Colon (tissue), 2 donors: ENCODE measurements around the gene NFYA.
"Not testable (repeated sequence)": the region's sequence is repeated elsewhere in the genome, so short reads cannot be mapped to it uniquely, and the experiment has no call there.

ENCODE experiments used
- FAIRE-seq: peaks from 2 replicates; lab custom pipeline; 2012; peaks lifted over from hg19 to GRCh38; lab: Jason Lieb, UNC
- donor health status: control.
- donor health status: control.

The NFYA gene

DNA sequence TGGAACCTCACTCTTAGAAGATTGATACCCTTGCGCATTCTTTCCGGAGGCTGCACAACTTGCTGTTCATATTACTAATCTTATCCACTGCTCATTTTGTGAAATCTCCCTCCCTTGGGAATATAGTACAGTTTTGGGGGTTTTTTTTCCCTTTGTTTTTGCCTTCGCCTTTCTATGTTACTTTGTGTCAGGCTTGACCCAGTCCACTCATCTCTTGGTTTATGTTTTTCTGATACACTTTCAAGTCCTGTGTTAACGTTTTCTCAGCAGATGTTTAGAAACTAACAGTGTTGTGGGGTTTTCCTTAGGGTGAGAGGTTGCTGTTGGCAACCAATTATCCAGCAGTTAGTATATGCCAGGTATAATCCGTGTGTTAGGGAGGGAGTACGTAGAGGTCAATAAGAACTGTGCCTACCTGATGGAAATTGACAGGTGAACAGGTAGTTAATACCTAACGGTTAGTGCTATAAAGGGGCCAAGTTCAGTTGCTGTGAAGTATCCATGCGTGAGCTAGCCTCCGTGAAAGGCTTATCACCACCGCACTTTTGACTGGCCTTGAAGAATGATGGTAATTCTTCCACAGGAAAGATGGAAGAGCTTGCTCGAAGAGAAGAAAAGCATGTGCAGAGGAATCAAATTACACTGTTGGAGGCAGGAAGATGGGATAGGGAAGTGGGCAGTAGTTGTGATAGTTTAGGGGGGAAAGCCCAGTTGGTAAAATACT, 1.4 kb downstream of the NFYA start:
- FAIRE-seq: no peak

DNA sequence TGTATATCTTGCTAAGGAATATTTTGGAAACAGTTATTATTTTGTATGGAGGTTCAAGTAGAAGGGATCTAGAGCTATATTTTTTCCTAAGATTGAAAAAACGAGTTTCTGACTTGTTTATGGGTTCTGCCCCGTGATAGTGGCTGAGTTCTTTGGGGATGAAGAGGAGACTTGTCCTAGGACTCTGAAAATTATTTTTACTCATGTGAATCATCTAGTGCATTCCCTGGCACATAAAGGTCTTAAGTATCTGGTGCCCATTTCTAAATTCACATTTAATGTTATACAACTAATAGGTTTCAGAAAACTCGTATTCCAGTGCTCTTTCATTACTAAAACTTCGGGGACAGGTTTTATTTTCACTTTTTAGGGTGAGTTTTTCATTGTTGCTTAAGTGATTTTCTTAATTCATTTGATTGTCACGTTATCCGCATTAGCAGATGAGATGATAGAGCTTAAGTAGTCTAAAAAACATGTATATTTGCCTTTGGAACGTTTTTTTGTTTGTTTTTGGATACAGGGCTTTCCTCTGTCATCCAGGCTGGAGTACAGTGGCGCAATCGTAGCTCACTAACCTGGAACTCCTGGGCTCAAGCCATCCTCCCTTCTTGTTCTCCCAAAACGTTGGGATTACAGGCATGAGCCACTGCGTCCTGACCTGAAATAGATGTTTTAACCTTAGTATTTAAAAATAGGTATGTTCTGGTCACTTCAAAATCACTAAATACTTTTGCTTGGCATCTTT, 2.1 kb downstream of the NFYA start:
- FAIRE-seq: no peak

DNA sequence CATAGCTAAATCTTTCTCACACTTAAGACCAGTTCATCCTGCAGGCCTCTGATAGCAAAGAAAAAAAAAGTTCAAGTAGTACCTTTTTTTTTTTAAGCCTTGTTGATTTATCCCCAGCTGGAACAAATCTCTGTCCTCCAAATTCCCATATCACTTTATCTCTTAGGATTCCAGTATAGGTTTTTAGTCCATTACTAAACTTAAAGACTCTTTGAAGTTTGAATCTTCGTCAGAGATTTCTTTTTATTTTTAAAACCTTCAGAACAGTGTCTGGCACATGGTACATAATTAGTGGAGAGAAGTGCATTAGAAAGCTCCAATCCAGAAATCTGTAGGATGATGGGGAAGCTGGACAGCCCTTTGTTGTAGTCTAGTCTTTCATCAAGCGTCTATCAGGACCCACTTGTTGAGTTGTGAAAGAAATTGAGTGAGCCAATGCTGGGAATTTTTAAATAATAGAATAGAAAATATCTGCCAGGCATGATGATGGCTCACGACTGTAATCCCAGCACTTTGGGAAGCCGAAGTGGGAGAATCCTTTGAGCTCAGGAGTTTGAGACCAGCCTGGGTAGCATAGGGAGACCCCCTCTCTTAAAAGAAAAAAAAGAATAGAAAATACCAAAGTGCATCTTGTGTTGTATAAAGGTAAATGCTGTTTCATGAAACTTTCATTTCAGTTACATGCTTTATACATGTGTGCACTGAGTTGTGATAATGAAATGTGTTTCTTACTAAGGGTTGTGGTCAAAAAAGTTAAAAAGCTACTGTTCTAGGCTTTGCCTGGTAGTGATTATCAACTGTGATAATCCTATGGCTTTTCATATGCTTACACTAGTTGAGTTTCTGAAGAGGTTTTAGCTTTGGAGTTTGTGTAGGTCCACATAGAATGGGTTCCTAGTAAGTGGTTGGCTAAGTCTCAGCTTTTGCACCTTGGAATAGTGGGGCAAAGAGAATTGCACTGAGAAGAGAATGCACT, 3.2 kb downstream of the NFYA start:
- FAIRE-seq: no peak

DNA sequence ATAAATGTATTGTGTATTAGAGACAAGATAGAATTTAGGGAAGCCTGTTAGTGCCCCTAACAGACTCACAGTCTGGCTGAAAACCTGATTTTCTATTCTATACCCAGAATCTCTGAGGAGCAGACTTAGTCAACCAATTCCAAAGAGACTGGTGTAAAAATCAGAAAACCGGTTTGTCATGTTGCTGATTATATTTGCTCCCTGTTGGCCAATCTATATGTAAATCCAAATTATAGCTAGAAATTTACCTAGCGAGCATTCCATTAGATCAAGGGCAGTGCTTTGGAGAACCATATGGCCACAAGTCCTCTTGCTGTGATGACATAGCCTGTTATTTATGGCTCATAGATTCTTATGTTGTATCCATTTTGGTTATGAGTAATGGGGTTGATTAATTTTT, 4.8 kb downstream of the NFYA start:
- no peak for FAIRE-seq

DNA sequence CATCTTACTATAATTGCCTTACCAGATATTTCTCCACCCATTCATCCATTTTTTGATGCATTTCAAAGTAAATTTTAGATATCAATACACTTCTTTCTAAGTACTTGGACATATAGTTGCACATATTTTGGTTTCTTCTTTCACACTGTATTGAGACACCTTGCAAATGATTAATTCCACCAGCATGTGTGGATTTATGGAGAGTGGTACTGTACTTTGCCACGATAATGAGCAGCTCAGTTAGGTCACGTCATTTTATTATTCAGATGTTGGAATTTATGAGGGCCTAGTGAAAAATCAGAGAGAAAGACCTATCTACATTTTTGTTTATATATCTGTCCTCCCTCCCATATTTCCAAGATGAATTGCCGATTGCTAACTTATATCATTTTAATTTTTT, 5.3 kb downstream of the NFYA start:
- no peak for FAIRE-seq

DNA sequence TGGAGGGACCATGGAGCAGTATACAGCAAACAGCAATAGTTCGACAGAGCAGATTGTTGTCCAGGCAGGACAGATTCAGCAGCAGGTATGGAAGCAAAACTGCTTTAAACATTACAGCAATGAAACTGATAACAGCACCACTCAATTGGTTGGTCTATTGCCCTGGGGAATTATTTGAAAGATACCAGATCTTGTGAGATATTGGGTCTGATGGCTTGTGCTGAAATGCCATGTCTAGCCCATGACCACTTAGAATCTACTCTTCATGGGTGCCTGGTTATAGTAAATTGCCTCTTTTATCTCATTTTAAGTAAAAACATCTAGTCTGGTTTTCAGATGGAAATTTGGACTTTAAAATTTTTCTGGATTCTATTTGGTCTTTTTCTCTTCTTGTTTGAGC, 6.3 kb downstream of the NFYA start:
- FAIRE-seq: no peak

DNA sequence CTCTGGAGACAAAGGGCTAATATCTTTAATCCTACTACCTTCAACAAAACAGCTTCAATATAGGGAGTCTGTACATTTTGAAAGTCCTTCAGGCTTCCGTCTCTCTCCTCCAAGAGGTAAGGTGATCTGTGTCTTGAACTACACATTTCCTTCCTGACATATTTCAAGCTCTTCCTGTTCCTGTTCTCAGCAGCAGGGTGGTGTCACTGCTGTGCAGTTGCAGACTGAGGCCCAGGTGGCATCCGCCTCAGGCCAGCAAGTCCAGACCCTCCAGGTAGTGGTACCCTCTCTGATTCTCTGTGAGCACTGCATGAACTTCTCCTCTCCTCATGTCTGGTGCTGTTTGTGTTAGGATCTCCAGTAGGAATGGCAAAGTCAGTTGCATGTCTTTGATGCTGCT, 7.8 kb downstream of the NFYA start:
- FAIRE-seq: no peak

DNA sequence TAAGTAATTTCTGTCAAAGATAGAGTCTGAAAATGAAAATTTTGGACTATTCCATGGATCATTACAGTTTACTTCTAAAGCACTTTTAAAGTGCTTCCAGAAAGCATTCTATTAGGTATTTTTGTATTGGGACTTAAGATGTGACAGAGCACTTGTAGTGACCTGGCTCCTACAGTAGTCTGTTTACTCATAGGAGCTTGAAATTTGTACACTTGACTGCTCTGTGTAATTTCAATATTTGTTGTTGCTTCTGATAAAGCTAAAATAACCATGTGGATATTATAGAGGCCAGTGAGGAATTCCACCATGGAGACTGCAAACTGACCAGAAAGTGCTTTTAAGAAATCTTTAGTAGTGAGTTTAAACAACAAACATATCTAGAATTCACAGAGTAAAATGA, 10.3 kb downstream of the NFYA start:
- no peak for FAIRE-seq

DNA sequence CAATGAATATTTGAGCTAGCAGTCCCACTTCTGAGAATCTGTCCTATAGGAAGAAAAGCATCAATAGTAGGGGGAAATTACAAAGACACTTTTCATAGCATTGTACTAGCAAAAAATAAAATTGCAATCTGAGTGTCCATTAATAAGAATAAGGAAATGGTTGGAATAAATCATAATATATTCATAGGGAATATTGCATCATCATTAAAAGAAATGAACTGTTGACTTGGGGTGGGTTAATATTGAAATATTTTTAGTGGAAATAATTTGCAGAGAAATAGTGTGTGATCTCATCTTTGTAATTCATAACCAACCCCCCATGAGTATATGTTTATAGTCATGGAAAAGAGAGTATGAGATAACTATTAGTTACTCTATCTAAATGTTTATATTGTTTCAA, 12.4 kb downstream of the NFYA start:
- FAIRE-seq: no peak

DNA sequence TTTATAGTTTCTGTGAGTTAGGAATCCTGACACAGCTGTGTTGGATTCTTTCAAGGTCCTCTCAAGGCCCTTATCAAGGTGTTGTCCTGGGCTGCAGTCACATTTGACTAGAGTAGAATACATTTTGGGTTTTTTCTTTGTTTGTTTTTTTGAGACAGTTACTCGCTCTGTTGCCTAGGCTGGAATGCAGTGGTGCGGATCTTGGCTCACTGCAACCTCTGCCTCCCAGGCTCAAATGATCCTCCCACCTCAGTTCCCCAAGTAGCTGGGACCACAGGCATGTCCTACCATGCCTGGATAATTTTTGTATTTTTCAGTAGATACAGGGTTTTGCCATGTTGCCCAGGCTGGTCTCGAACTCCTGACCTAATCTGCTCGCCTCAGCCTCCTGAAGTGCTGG, 15.7 kb downstream of the NFYA start:
- no peak for FAIRE-seq

DNA sequence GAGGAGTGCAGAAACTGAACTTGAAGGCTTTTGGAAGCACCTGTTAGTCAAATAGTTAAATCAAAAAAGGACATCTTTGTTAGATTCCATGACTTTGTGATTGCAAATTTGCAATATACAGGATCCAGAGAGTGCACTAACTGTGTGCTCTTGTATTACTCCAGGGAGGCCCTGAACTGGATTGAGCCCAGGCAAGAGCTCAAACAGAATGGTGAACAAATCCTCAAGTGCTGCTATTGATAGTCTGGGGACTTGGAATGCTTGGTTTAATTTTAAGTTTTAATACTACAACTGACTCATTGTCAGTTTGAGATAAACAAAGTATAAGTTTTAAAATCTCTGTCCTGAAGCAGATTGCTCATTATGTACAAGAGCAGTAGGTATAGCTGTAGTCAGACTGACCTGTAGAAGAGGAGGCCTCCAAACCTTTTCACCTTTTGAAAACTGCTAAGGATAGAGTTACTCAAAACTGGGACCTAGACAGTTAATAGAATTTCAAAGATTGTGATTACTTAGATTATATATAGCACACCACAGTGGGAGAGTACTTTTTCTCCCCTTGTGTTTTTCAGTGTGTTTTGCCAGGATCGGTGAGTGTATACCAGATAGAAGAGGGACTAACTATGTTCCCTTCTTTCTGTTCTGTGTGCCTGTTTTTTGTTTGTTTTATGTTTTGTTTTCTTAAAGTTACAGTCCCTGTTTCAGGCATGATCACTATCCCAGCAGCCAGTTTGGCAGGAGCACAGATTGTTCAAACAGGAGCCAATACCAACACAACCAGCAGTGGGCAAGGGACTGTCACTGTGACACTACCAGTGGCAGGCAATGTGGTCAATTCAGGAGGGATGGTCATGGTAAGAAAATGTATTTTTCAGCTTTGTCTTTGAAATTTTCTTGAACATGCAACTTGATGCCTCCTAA, 18.3 kb downstream of the NFYA start:
- FAIRE-seq: no peak

DNA sequence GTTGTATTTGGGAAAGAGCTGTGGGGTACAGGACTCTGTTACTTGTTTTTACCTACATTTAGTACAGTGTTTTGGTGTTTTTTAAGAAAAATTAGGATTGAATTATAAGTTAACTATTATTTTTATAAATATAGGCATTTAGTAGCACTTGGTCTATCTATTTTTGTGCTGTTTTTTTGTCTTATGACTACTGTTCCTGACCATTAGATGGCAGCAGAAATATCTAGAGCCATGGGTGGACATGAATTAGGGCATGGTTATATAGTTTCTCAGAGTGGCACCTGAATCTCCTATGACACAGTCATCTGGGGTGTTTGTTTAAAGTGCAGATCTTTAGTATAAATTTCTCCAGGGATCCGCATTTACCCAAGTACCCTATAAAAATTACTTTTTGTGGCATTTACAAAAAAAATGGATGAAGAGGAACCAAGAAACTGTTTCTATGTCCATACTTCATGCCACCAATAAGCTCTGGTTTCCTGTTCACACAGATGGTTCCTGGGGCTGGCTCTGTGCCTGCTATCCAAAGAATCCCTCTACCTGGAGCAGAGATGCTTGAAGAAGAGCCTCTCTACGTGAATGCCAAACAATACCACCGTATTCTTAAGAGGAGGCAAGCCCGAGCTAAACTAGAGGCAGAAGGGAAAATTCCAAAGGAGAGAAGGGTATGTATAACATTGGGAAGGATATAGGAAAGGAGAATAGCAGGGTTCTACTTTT, 19.8 kb downstream of the NFYA start:
- FAIRE-seq: no peak

DNA sequence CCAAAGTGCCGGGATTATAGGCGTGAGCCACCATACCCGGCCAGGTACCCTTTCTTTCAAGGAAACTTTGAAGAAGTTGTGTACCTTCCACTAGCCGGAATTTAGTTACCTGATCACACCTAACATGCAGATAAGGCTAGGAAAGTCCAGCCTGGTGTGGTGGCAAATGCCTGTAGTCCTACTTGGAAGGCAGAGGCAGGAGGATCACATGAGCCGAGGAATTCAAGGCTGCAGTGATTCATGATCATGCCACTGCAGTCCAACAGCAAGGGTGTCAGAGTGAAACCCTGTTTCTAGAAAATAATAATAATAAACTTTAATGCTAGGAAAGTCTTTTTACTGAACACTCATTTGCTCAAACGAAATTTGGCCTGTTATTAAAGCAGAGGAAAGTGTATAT, 21.0 kb downstream of the NFYA start:
- FAIRE-seq: no peak

DNA sequence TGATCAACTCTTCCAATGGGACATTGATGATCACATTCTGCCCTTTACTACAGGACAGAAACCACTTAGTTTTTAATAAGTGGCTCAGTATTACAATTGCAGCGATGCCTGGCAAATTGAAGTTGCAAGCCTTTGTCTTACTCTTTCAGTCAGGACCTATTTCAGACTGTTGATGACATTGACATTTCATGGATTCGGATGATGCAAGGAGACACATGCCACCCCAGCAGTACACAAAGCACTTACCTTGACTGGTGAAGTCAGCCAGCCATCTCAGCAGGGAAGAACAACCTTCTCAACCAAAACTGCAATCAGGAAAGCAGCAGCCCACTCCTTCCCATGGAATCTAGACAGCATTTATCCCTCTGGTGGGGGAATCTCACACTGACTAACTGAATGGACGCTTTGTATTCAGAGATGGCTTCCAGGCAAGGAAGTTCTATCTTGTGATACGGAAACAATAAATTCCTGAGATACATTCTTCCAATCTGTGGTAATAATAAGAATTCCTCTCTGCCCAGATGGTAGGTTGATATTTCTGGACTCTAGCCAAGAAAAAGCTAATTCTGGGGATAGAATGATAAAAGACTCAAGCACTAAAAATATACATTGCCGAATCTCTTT, 24.8 kb downstream of the NFYA start:
- FAIRE-seq: no peak

DNA sequence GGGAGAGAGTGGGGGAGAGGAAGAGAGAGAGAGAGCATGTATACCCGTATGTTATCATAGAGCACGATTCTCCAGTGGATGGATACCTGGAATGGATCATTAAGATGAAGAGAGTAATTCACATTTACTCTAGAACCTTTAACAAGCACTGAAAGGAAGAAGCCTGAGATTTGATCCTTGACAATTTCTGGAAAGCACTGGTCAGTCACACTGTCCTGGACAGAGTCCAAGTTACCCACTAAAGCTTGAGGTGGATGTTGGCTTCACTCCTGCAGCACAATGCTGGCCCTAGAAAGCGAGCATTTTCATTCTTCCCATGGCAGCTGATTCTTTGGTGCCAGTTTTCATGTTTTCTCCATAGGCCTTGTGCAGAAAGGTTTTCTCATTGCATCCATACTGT, 25.6 kb downstream of the NFYA start:
- FAIRE-seq: no peak

DNA sequence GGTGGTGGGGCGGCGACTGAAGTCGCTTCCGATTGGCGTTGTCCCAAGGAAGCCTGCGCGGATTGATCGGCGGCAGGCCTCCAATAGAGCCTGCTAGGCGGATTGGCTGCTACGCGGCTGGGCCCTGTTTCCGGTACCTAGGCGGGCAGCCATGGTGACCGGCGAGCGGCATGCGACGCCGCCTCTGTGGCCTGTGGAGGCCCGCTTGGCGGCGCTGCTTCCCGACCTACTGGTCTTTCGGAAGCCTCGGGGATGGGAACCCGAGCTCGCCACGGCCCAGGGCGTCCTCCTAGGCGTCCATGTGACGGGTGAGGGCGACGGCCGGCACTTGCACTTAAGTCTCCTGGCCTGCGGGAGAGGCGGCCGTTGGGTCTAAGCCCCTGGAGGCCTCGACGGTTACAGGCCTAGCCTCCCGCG, 28.1 kb downstream of the NFYA start:
- no peak for FAIRE-seq

DNA sequence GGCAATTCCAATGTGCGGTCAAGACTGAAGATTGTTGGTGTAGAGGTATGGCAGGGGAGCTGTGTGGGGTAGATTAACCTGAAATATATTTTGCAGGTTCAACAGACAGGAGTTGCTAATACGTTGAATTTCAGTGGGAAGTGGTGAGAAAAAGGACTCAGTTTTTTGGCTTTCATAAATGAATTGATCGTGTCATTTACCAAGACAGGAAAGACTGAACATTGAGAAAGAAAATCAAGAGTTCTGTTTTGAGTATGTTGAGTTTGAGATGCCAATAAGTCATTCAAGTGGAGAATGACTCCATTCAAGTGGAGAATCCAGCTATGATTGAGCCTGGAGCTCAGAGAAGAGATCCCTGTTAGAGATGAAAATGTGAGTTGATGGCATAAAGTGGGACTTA, 31.1 kb downstream of the NFYA start:
- FAIRE-seq: no peak

DNA sequence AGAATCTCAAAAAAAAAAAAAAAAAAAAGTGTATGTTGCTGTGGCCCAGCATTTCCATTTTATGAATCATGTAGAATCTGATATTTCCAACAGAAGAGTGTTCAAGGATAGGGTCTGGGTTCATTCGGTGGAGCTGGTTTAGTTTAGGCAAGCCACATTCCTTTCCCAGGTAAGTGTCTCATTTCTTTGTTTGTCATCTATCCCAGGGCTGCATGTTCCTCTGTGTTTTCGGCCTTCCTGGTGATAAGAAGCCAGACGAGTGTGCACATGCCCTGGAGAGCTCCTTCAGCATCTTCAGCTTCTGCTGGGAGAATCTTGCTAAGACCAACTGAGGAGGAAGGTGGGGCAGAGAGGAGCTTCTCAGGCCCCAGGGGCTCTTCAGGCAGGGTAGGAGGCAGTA, 38.2 kb downstream of the NFYA start:
- no peak for FAIRE-seq

DNA sequence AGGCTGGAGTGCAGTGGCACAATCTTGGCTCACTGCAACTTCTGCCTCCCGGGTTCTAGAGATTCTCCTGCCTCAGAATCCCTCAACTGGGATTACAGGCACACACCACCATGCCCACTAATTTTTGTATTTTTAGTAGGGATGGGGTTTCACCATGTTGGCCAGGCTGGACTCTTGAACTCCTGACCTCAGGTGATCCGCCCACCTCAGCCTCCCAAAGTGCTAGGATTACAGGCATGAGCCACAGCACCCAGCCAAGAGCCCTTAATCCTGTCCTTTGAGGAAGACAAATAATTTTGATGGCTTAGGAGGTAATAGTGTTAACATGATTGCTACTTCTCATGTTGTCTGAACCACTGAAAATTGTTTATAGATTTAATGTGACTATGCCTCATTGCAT, 42.3 kb downstream of the NFYA start:
- not testable (repeated sequence) for FAIRE-seq

DNA sequence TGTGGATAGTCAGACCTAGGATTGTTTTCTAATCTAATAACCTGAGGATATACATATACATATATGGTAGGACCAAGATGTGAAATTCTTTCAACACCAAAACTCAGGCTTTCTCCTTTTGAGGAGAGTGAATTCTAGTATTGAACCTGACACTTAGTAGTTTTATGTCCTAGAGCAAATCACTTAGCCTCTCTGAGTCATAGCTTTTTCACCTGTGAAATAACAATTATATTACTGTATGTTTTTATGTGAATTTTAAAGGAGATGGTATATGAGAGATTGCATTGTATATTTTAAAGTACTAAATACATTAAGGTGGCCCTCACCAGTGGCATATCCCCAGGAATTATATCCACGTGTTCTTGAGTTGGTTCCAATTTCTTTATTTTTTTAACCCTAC, 46.7 kb downstream of the NFYA start:
- FAIRE-seq: no peak

DNA sequence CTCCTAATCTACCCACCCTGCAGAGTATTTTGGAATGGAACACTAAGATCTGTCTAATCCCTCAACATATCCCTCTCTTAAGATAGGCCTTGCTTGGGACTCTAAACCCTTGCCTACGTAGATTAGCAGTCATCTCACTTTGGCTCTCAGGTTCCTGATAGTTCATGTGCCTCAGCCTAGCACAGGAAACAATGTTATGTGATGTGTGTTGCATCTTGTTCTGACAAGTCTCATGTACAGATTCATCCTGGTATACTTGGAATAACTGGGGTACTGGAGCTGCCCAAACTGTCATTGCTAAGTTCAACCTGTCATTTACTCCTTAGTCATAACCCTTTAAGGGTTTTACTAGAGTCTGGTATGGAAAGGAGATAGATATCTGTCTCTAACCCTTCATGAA, 47.3 kb downstream of the NFYA start:
- FAIRE-seq: no peak
